Activated T-helper 1 cell treated with anti-CD3 and anti-CD28 coated beads, Interleukin-2, amount 50 U/mL, for 16 hours (primary cell): ENCODE results near the gene SYNGR2.

ENCODE experiments used
- DNase-seq, 2 donors: peaks; one replicate each; pipeline ENCODE4 v3.0.0-alpha.2; 2020; ENCODE audit warnings: low read depth in 1 of 2, low spot score in 1 of 2

The SYNGR2 gene, protein sequence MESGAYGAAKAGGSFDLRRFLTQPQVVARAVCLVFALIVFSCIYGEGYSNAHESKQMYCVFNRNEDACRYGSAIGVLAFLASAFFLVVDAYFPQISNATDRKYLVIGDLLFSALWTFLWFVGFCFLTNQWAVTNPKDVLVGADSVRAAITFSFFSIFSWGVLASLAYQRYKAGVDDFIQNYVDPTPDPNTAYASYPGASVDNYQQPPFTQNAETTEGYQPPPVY

DNA sequence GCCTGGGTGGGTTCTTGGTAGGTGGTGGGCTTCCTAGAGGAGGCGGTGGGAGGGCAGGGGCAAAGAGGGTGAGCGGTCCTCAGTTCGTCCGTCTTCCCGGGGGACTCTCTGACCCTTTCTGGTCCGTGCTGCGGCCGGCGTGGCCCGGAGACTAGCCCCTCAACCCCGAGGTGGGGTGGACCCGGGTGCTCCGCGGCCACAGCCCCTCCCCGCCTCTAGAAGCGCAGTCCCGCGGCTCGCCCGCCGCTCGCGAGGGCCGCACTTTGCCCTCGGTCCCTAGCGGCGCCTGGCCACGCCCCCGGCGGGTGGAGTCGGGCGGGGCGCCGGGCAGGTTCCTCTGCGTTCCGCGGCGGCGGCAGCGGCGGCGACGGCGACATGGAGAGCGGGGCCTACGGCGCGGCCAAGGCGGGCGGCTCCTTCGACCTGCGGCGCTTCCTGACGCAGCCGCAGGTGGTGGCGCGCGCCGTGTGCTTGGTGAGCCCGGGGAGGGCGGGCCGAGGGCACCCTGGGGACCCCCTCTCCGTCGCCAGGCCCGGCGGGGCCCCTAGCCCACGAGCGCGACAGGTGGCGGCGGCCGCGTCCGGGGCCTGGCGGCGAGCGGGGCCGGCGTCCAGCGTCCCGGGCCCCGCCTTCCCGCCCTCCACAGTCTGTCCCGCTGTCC lies at the start of gene SYNGR2:
Gene SYNGR2 (plus strand): TSS at position 340 of the 661 bp plus-strand sequence. CDS start 36 bp downstream, at position 376.
- DNase-seq = peak; percentile 74 to 82

DNA sequence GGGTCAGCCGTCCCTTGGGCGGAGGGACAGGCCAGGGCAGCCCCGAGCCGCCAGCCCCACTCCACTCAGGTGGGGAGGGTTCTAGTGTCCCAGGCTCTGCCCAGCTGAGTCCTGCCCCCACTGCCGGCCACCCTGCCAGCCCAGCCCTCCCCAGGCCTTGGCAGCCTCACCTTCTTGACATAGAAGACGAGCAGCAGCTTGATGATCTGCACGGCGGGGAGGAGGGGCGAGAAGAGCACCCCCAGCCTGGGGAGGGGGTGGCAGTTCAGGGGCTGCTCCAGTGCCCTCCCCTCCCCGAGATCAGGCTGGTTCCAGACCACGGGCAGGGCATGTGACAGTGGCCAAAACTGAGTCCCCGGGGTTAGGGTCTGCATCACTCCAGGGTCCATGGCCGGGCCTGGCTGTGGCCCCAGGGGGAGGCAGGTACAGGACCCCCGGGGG lies 49.6 kb upstream of the SYNGR2 start:
- no peak for DNase-seq

DNA sequence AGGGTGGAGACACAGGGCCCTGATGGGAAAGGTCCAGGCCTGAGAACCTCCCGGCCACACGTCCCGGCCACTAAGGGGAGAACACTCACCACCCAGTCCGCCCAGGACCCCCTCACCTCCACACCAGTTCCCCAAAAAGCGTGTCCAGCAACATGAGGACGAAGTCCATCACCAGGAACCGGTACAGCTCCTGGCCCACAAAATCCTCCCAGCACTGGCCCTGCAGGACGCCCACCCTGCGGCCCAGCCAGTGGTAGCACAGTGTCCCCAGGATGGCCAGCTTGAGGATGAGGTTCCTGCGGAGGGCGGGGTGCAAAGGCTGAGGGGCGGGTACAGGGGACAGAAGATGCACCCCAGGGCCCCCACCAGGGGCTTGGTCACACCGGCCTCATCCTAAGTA lies 47.8 kb upstream of the SYNGR2 start:
- no peak for DNase-seq

DNA sequence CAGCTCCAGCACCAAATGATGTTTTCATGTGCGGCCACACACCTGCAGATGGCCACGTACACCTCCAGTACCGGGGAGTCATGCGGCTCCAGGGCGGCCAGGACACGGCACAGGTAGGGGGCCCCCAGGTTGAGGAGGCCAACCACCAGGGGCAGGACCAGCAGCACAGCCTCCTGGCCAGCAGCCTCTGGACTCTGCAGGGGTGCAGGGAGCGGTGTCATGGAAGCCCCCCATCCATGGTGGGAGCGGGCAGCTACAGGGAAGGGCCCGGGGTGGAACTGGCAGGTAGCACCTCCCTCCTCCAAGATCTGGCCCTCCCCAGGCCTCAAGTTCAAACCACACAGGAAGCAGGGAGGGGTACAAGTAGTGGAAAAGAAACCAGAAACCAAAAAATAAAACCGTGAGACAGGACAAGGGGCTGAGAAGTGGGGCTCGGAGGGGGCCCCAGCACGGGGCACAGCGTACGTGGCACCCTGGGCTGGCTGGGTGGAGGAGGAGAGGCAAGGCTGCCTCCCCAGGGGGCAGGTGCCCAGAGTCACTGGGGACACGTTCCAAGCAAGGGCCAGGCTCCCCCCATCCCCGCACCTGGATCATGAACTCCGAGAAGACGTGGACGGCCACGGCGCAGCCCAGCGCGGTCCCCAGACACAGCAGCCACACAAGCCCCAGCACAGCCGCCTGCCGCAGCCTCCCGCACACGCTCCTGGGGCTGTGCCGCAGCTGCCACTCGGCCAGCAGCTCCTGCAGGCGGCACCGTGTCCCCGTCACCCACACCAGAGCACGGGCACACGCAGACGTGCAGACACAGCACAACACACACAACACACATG lies 47.2 kb upstream of the SYNGR2 start:
- no peak for DNase-seq

DNA sequence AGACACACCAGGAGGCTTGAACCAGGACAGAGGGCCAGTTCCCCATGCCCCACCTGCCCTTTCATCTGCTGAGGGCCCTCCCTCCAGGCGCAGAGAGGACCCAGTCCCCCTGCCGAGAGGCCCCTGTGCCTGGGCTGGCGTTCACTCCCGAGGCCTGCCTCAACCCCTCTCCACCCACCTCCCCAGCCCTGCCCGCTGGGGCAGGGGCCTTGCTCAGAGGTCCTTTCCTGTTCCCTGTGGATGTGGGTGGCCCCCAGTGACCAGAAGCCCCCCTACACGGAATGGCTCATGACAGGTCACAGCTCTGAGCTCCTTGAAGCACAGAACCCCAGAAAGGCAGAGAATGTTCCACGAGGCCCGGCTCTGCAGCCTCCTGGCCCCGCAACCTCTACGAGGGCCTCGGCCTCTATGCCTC lies 46.6 kb upstream of the SYNGR2 start:
- DNase-seq = no peak

DNA sequence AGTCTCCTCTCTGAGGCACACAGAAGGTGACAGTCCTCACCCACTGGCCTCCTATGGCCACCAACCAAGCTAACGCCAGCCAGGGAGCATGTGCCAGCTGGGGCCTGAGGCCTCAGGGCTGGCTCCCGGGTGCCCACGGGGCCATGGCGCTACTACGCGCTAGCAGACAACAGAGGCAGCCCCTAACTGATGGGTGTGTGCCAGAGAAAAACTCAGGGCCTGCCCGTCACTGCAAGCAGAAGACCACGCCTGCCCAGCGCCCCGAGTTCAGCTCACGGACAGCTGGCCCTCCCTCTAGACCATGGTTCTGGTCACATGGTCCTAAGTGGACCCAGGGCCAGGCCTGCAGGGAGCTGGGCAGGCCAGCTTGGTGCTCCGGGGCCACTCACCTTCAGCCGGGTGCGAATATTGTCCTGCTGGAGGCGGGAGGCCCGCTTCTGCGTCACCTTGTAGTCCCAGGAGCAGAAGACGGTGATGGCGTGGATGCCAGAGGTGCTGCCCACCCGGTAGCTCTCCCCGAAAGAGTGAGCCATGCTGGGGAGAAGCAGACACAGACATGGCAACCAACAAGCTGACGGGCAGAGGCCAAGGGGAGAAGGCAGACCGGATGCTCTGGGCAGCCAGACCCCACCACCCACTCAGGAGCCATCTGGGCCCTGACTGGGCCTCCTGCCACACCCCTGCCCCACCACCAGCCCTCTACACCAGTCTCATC lies 46.0 kb upstream of the SYNGR2 start:
- no peak for DNase-seq

DNA sequence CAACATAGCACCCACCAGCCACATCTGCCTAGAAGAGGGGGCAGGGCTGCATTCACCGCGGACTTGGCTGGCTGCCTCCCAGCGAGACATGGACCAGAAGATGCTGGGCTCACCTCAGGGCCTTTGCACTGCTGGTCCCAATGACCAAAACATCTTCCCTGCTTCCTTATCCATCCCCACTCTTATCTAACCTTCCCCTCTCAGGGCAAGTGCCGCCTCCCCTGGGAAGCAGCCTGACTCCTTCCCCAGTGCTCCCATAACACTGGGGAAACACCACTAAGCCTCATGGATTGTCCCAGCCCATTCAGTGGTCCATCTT lies 45.5 kb upstream of the SYNGR2 start:
- DNase-seq = no peak

DNA sequence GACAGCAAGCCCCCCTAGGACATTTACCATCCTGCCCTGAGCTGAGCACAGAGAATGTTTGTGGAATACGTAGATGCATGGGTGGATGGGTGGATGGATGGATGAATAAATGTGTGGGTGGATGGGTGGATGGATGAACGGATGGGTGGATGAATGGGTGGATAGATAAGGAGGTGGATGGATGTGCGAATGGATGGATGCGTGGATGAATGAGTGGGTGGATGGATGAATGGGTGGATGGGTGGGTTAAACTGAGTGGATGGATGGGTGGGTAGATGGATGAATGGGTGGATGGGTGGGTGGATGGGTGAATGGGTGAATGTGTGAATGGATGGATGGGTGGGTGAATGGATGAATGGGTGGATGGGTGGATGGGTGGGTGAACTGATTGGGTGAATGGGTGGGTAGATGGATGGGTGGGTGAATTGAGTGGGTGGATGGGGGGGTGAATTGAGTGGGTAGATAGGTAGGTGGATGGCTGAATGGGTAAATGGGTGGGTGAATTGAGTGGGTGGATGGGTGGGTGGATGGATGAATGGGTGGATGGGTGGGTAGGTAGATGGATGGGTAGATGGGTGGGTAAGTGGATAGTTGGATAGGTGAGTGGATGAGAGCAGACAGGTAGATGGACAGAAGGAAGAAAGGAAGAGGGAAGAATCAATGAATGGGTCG lies 45.0 kb upstream of the SYNGR2 start:
- DNase-seq = no peak

DNA sequence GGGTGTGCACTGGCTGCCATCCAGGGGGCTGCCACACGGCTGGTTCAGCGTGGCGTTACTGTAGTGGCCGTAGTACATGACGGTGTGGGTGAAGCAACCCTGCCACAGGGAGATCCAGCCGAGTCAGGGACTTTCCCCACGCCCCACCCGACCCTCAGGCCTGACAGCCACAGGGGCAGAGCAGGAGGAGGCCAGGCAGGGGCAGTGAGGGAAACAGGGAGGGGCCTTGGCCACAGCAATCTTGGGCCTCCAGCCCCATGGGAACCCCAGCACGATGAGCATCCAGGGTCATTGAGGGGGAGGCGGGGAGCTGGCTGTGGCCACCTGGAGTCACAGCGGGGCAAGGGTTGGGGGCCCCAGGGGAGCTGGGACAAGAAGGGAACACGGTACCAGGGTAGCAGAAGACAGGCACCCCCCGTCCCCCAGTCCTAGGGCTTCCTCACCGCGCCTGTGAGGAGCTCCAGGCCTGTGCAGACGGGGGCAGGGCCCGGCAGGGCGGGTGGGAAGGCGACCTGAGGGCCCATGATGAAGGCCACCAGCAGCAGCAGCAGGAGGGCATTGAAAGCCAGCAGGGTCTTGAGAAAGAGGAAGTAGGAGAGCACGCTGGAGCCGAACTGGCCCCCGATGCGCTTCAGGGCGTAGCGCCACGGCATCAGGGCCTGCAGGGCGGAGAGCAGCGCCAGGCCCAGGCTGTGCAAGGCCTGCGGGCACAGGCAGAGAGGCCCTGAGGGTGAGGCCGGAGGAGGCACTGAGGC lies 44.1 kb upstream of the SYNGR2 start:
- no peak for DNase-seq

DNA sequence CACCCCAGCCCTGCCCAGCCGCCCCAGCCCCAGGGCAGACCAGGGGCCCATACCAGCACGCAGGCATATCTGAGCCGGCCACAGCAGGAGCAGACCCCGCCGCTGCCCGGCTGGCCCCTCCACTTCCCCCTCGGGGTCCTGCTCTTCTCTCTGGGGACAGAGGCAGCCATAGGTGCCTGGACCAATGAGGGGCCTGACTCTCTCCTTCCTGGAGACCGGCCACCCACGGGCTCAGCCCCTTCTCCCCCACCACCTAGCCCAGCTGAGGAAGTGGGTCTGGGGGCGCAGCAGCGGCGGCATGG lies 43.6 kb upstream of the SYNGR2 start:
- no peak for DNase-seq

DNA sequence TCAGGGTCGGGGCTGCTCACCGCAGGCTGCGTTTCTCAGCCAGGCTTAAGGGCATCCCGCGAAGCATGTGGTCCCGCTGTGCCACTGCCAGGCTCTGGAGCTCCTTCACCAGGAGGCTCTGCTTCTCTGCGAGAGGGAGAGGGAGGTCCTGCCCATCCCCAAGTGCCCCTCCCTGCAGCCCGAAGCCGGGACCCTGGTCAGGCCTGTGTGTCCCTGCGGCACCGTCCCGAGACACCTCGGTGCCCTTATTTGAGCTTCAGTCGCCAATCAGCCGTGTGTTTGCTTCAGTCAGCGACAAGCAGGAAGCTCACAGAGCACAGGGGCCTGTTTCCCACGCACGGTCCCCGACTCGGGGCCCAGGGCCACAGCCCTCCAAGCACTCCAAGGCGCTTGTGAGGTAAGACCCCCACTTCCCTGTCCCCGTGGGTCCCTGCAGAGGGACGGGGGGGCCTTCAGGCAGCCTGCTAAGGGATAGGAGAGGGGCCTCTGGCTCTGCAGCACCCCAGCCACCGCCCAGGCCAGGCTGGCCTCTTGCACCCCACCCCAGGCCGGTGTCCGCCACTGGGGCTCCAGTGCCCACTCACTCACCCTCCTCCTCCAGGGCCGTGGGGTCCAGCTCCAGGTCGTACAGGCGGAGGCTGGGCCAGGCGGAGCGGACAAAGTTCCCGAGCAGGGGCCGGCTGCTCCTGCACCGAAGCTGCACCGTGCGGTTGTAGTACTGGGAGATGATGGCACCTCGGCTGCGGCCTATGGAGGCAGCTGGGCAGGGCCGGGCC lies 43.1 kb upstream of the SYNGR2 start:
- no peak for DNase-seq

DNA sequence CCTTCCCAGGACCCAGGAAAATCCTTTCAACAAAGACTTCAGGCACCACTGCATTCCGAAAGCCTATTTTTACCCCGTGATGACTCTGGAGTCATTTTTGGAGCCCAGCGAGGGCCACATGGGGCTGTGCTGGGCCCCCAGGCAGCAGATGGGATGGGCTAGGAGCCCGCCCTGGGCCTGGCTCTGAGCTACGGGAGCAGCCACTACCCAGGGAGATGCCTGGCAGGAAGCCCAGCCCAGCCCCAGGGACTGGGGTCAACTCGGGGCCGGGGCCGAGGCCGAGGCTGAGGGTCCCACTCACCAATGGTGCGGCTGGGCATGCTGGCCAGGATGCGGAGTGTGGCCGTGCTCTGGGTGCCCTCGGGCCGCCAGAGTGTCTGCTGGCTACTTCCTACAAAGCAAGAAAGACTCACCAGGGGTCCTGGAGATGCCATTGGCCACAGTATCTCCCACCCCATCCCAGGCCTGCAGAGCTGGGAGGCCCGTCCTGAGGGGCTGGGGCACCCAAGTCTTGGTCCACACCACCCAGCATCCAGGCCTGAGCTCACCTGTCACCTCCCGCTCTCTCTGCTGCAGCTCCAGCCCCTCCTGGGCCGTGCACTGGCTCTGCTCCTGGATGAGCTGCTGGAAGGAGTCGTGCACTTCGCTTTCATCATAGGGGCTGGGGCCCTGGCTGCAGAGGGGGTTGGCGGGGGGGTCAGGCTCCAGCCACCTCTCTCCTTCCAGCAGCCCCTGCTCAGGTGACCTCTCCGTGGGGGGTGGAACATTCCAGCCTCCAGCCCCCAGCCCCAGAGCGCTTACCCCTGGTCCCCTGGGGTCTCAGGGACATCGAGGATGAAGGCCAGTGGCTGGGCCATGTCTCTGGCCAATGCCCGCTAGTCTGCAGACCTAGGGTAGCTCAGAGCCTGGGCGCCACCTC lies 42.1 kb upstream of the SYNGR2 start:
- DNase-seq = no peak

DNA sequence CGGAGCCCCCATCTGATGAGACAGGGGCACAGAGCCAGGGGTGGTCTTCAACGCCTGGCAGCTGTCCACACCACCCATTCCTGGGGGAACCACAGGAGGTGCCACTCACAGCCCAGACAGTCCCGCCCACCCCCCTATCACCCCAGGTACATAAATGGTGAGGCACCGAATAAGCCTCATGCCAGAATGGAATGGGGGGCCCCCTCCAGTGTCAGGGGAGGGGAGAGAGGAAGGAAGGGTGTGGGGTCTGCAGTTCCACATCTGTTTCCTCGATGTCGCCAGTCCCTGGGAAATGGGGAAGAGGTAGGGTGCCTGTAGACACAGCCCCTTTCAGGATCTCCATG lies 41.5 kb upstream of the SYNGR2 start:
- no peak for DNase-seq

DNA sequence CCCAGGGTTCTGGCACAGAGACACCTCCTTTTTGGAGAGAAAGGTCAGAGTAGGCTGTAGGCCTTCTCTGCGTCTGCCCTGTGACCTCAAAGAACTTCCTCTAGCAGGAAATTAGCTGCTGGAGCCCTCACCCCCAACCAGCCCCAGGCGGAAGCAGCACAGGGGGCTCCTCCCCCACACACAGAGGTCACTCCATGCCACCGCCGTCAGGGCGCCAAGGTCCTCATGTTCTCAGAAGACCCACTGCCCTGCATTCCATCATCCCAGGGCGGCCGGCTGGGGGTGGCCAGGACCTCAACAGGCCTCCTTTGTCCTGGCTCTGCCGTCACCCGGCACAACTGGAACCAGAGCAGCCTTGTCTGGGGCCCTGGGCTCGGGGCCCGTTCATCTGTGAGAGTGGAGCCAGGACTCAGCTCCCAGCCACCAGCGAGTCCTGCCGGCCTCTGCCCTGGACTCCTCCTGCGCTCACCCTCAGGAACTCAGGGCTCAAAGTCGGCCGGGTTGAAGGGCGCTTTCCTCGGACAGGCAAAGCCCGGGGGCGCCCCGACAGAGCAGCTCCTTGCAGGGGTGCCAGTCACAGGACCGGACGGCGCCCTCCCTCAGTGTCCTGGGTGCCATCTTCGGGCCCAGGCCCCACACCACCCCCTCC lies 41.0 kb upstream of the SYNGR2 start:
- DNase-seq = peak; percentile 53 to 56

DNA sequence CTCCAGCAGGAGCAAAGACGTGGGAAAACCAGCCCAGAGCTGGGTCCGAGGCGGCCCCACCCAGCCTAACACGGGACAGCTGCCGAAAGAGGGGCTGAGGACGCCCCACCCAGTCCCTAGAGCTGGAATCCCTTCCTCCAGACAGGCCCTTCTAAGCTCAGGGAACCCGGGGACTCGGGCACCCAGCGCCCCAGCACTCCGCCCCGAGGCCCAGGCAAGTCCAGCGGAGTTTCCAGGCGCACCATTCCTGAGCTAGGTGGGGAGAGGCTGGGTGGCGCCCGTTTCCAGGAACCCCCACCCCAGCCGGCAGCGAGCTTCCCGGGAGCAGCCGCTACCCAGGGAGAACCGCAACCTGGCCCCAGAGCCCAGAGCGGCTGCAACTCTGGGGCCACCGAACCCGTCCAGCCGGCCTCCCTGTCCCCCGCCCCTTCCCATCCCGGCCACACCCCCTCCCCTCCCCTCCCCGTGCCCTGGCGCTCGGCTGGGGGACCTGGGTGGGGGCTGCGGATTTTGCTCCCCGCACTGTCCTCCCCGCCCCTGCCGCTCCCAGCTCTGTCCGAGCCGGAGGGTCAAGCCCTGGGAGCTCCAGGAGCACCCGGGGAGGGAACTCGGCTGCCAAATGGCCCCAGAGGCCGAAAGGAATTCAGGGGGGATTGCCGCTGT lies 40.4 kb upstream of the SYNGR2 start:
- no peak for DNase-seq

DNA sequence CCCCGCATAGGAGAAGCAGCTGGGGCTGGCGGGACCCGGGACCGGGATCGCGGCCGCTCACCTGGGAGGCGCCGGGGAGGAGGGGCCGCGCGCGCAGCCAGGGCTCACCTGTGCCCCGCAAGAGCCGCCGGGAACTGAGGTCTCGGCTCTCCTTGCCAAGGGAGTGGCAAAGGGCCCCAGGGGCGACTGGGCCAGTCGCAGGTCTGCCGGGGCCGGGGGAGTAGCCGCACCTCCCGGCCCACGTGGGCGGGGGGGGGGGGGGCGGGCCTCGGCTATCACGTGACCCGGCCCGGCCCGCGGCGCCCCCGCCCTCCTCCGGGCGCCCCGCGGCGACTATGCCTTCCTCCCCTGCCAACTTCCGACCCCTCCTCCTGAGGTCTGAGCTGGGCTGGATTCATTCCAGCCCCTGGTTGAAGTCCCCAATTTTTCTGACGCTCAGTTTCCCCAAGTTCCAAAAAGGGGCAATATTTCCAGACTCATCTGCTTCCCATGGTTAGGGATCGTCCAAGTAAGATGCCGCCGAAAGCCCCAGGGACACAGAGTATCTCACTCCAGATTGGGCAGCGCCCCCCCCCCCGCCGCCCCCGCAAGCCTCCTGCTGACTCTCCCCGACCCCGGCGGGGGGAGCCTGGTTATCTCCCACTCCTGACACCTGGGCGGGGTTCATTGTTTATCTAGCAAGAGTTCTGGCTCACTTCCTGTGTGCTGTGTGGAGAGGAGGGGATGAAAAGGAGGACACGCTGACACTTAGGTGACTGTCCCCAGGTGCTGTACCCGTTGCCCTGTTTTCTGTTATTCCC lies 39.6 kb upstream of the SYNGR2 start, which contains the start of gene TMC6:
Gene TMC6 (minus strand): TSS at position 205 of the 800 bp plus-strand sequence. CDS start 1,923 bp downstream, outside the sequence.
- peak; percentile 49 to 58 for DNase-seq
